HCT116 (cell line): ENCODE measurements around the gene XYLT2. TPM values are rescaled to one million over a fixed set of nuclear protein-coding genes. Genes with fewer than 3 reads are reported as not detected.

ENCODE experiments used
- ATAC-seq: fragments of 200-7000 bp; cut with Tn5 transposase; 2 replicates; pipeline ENCODE4 v1.9.1; 2020; ENCODE audit warnings: mild to moderate bottlenecking, moderate library complexity
- BruUV-seq: library from RNA; stranded (reverse); fragments of 400-500 nt; replicated peaks from 2 replicates; lab custom pipeline; 2021; lab: Mats Ljungman, UMichigan
- CTCF ChIA-PET: fragments of 300-600 bp; sonication (Branson Sonifier 250); formaldehyde crosslinking; loops from one replicate; lab custom pipeline; 2021; ENCODE audit warnings: antibody characterized with exemption; lab: Charles Lee
- POLR2A ChIA-PET: fragments of 300-600, 350-600 bp; sonication (Branson Sonifier 250); formaldehyde crosslinking; loops from one replicate; lab custom pipeline; 2021; ENCODE audit warnings: antibody characterized with exemption; lab: Charles Lee
- RAD21 ChIA-PET, 2 experiments: fragments of 300-600 bp; sonication (Branson Sonifier 250); formaldehyde crosslinking; loops; one replicate each; lab custom pipeline; 2023; ENCODE audit warnings: low total read pairs in 2 of 2; ENCODE audit not compliant: uncharacterized antibody in 2 of 2, unreplicated experiment in 2 of 2, low non-redundant PET in 1 of 2; lab: Charles Lee
- DNase-seq: peaks from one replicate; pipeline ENCODE4 v3.0.0-alpha.2; 2010; ENCODE audit warnings: low read depth, low spot score
- H2AFZ ChIP-seq: fragments of 200-600 bp; shearing (Covaris generic), sonication (generic); 2 replicates; pipeline ENCODE4 v1.6.1; 2017; ENCODE audit warnings: low read depth, mixed run types, mixed read lengths, antibody characterized with exemption, low read length; ENCODE audit not compliant: poor library complexity, severe bottlenecking
- H3K27ac ChIP-seq: 2 replicates; pipeline ENCODE4 v1.5.1; 2012; ENCODE audit warnings: low read depth, low read length
- H3K27me3 ChIP-seq: fragments of 200-600 bp; sonication (generic); 2 replicates; pipeline ENCODE4 v1.6.1; 2016; ENCODE audit warnings: mixed run types, low read length, mixed read lengths; ENCODE audit not compliant: insufficient read depth
- H3K36me3 ChIP-seq, 2 experiments: fragments of 200-500 bp in 1 of 2; fragments of 200-600 bp in 1 of 2; sonication (Bioruptor generic) in 1 of 2; sonication (generic) in 1 of 2; 2 replicates each; pipeline versions ENCODE4 v1.5.1 to v1.6.1; 2014 to 2016; ENCODE audit warnings: low read length in 2 of 2, inconsistent platforms in 1 of 2, mixed read lengths in 1 of 2, mixed run types in 1 of 2; ENCODE audit not compliant: insufficient read depth in 2 of 2, control insufficient read depth in 1 of 2
- H3K4me1 ChIP-seq, 2 experiments: fragments of 200-600 bp in 1 of 2; sonication (generic) in 1 of 2; 2 replicates each; pipeline versions ENCODE4 v1.5.1 to v1.6.1; 2012 to 2017; ENCODE audit warnings: low read length in 2 of 2, inconsistent platforms in 1 of 2, mild to moderate bottlenecking in 1 of 2, mixed read lengths in 1 of 2, mixed run types in 1 of 2, moderate library complexity in 1 of 2; ENCODE audit not compliant: insufficient read depth in 2 of 2, control insufficient read depth in 1 of 2
- H3K4me2 ChIP-seq: fragments of 200-600 bp; sonication (generic); 2 replicates; pipeline ENCODE4 v1.6.1; 2017; ENCODE audit warnings: mixed run types, low read length, mixed read lengths
- H3K4me3 ChIP-seq, 2 experiments: fragments of 200-600 bp in 1 of 2; sonication (generic) in 1 of 2; replicated peaks in 1 of 2; 2 replicates each; pipeline ENCODE4 v1.5.1; 2011 to 2016; ENCODE audit warnings: low read length in 2 of 2, control low read depth in 1 of 2, low read depth in 1 of 2, mild to moderate bottlenecking in 1 of 2, mixed read lengths in 1 of 2, mixed run types in 1 of 2
- H3K79me2 ChIP-seq: fragments of 200-600 bp; sonication (generic); 2 replicates; pipeline ENCODE4 v1.6.1; 2017; ENCODE audit warnings: mild to moderate bottlenecking, mixed run types, low read length, moderate library complexity, mixed read lengths; ENCODE audit not compliant: insufficient read depth
- H3K9ac ChIP-seq: fragments of 200-600 bp; sonication (generic); 2 replicates; pipeline ENCODE4 v1.6.1; 2016; ENCODE audit warnings: low read length, mixed read lengths
- H3K9me2 ChIP-seq: fragments of 200-600 bp; sonication (generic), shearing (Covaris generic); 2 replicates; pipeline ENCODE4 v1.6.1; 2017; ENCODE audit warnings: mixed run types, mild to moderate bottlenecking, moderate library complexity; ENCODE audit not compliant: insufficient read depth
- H3K9me3 ChIP-seq, 2 experiments: fragments of 200-500 bp in 1 of 2; fragments of 200-600 bp in 1 of 2; sonication (Bioruptor generic) in 1 of 2; sonication (generic) in 1 of 2; 2 replicates each; pipeline ENCODE4 v1.6.1; 2014 to 2017; ENCODE audit warnings: low read length in 2 of 2, mixed read lengths in 2 of 2, inconsistent platforms in 1 of 2, low read depth in 1 of 2, mild to moderate bottlenecking in 1 of 2, mixed run types in 1 of 2, moderate library complexity in 1 of 2; ENCODE audit not compliant: control insufficient read depth in 1 of 2, insufficient read depth in 1 of 2
- H4K20me1 ChIP-seq: fragments of 200-600 bp; sonication (generic), shearing (Covaris generic); 2 replicates; pipeline ENCODE4 v1.6.1; 2017; ENCODE audit warnings: mixed run types, mild to moderate bottlenecking, moderate library complexity; ENCODE audit not compliant: insufficient read depth
- CBX3 ChIP-seq: IDR thresholded peaks from 2 replicates; pipeline ENCODE4 v1.6.1; 2012; ENCODE audit warnings: low read depth
- CEBPB ChIP-seq: IDR thresholded peaks from 2 replicates; pipeline ENCODE4 v1.6.1; 2012; ENCODE audit warnings: low read depth
- ELF1 ChIP-seq: IDR thresholded peaks from 2 replicates; pipeline ENCODE4 v1.6.1; 2012; ENCODE audit warnings: low read depth, borderline replicate concordance
- EZH2 ChIP-seq: fragments of 200-600 bp; sonication (generic); IDR thresholded peaks from 2 replicates; pipeline ENCODE4 v1.6.1; 2017; ENCODE audit warnings: antibody characterized with exemption, mixed run types
- FOSL1 ChIP-seq: IDR thresholded peaks from 2 replicates; pipeline ENCODE4 v1.6.1; 2012; ENCODE audit warnings: low read depth
- POLR2A ChIP-seq: IDR thresholded peaks from 2 replicates; pipeline ENCODE4 v1.7.0; 2011; ENCODE audit warnings: borderline replicate concordance; ENCODE audit not compliant: insufficient read depth, insufficient read length; ENCODE audit errors: extremely low read depth
- POLR2AphosphoS5 ChIP-seq: IDR thresholded peaks from 2 replicates; pipeline ENCODE4 v1.6.1; 2011; ENCODE audit warnings: mild to moderate bottlenecking, low read depth, low read length, moderate library complexity
- RAD21 ChIP-seq: IDR thresholded peaks from 2 replicates; pipeline ENCODE4 v1.6.1; 2012; ENCODE audit warnings: low read depth, mild to moderate bottlenecking
- SIN3A ChIP-seq: IDR thresholded peaks from 2 replicates; pipeline ENCODE4 v1.6.1; 2012; ENCODE audit warnings: low read depth
- SRF ChIP-seq: IDR thresholded peaks from 2 replicates; pipeline ENCODE4 v1.6.1; 2012; ENCODE audit warnings: low read depth
- TCF7L2 ChIP-seq: IDR thresholded peaks from 2 replicates; pipeline ENCODE4 v1.7.0; 2011; ENCODE audit warnings: borderline replicate concordance, inconsistent platforms; ENCODE audit not compliant: insufficient read depth, insufficient read length; ENCODE audit errors: extremely low read depth
- YY1 ChIP-seq: IDR thresholded peaks from 2 replicates; pipeline ENCODE4 v1.6.1; 2011; ENCODE audit warnings: low read length, low read depth, moderate library complexity, mild to moderate bottlenecking; ENCODE audit not compliant: insufficient replicate concordance; ENCODE audit errors: extremely low read depth
- ZFX ChIP-seq: fragments of 450-650 bp; IDR thresholded peaks from 2 replicates; pipeline ENCODE4 v1.6.1; 2017
- ZNF274 ChIP-seq: fragments of 200-500 bp; sonication (Bioruptor generic); IDR thresholded peaks from 2 replicates; pipeline ENCODE4 v1.6.1; 2014; ENCODE audit warnings: mild to moderate bottlenecking, low read depth, low read length, inconsistent platforms
- intact Hi-C: fragments of 100-400 bp; cut with micrococcal nuclease; formaldehyde crosslinking; loops from 2 replicates; pipeline ENCODE4 v1.10.0; 2022
- total RNA-seq: library from RNA; stranded (reverse); gene quantifications from one replicate; pipeline ENCODE4 v1.2.1, GENCODE V29; 2021; ENCODE audit not compliant: unreplicated experiment
- TF ChIP-seq, protein P1 (sequence below): IDR thresholded peaks from 2 replicates; pipeline ENCODE4 v1.6.1; 2011; ENCODE audit warnings: mild to moderate bottlenecking, low read length, moderate library complexity; ENCODE audit not compliant: insufficient replicate concordance; ENCODE audit errors: extremely low read depth
- TF ChIP-seq, protein P2 (sequence below), 3 experiments: fragments of 200-600 bp in 1 of 3; sonication (generic) in 1 of 3; IDR thresholded peaks in 2 of 3; conservative IDR thresholded peaks in 1 of 3; 2 replicates each; pipeline ENCODE4 v1.5.1; 2012 to 2017; ENCODE audit warnings: low read depth in 2 of 3, low read length in 2 of 3, antibody characterized with exemption in 1 of 3, borderline replicate concordance in 1 of 3, control low read depth in 1 of 3, mild to moderate bottlenecking in 1 of 3, mixed read lengths in 1 of 3, mixed run types in 1 of 3, moderate library complexity in 1 of 3; ENCODE audit not compliant: insufficient read depth in 1 of 3
- TF ChIP-seq, protein P3 (sequence below): IDR thresholded peaks from 2 replicates; pipeline ENCODE4 v1.6.1; 2012; ENCODE audit warnings: low read depth
- TF ChIP-seq, protein P4 (sequence below): IDR thresholded peaks from 2 replicates; pipeline ENCODE4 v1.6.1; 2012
- TF ChIP-seq, protein P5 (sequence below): IDR thresholded peaks from 2 replicates; pipeline ENCODE4 v1.6.1; 2012

Gene XYLT2
- total RNA-seq, 1 experiment from 2014 or later, result 37.5 TPM

DNA sequence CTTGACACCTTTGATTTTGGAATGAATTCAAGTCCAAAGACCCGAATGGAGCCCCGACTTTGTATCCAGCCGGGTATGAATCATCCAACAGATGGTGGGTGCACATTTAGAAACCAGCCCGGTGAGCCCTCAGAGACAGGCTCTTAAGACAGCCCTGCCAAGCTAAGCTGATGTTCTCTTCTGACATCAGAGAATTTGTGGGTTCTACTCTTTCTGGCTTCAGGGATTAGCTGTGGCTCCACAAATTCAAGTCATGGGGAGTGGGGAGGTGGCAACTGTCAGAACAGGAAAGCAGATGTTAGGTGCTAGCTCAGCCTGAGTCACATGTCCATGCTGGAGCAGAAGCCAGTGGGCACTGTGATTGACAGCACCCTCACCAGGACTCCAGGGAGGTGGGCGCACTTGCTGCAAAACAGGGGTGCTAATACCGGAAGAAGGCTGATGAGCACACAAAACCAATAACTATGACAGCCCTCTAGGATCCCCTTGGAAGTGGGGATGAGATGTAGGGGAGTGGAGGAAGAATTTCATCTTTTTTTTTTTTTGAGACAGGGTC lies 31.4 kb upstream of the XYLT2 start:
- Histone ChIP-seq H3K4me3 (no peak overlapping the region), H3K27ac (no peak overlapping the region), H3K4me2 (no peak overlapping the region), H3K36me3 (no peaks in the 10 kb centered on the region), H3K9me2 (no peaks in the 10 kb centered on the region), H3K4me1 (no peaks in the 10 kb centered on the region), H3K79me2 (no peaks in the 10 kb centered on the region), H3K9ac (no peak overlapping the region), H3K27me3 (no peaks in the 10 kb centered on the region; the same call in 1 of the 2 replicates), H4K20me1 (no peaks in the 10 kb centered on the region), H3K9me3 (no peaks in the 10 kb centered on the region), H2AFZ (no peak overlapping the region)
- ChIA-PET CTCF (no interaction called here), RAD21 (no interaction called here), POLR2A (no interaction called here)
- DNase-seq, result no peak
- intact Hi-C loops, result no loop called here
- no TSS peak for BruUV-seq
- TF ChIP-seq, protein P1, sequence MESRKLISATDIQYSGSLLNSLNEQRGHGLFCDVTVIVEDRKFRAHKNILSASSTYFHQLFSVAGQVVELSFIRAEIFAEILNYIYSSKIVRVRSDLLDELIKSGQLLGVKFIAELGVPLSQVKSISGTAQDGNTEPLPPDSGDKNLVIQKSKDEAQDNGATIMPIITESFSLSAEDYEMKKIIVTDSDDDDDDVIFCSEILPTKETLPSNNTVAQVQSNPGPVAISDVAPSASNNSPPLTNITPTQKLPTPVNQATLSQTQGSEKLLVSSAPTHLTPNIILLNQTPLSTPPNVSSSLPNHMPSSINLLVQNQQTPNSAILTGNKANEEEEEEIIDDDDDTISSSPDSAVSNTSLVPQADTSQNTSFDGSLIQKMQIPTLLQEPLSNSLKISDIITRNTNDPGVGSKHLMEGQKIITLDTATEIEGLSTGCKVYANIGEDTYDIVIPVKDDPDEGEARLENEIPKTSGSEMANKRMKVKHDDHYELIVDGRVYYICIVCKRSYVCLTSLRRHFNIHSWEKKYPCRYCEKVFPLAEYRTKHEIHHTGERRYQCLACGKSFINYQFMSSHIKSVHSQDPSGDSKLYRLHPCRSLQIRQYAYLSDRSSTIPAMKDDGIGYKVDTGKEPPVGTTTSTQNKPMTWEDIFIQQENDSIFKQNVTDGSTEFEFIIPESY, result no peak
- TF ChIP-seq, protein P2, sequence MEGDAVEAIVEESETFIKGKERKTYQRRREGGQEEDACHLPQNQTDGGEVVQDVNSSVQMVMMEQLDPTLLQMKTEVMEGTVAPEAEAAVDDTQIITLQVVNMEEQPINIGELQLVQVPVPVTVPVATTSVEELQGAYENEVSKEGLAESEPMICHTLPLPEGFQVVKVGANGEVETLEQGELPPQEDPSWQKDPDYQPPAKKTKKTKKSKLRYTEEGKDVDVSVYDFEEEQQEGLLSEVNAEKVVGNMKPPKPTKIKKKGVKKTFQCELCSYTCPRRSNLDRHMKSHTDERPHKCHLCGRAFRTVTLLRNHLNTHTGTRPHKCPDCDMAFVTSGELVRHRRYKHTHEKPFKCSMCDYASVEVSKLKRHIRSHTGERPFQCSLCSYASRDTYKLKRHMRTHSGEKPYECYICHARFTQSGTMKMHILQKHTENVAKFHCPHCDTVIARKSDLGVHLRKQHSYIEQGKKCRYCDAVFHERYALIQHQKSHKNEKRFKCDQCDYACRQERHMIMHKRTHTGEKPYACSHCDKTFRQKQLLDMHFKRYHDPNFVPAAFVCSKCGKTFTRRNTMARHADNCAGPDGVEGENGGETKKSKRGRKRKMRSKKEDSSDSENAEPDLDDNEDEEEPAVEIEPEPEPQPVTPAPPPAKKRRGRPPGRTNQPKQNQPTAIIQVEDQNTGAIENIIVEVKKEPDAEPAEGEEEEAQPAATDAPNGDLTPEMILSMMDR (IDR thresholded peaks at IDR 0.05 in 2 of 3, conservative IDR thresholded peaks at IDR 0.05 in 1 of 3; ENCODE audit: borderline replicate concordance in 1 of 3, insufficient read depth in 1 of 3, low read depth in 2 of 3, low read length in 2 of 3), result no peak
- TF ChIP-seq ELF1 (no peak), POLR2AphosphoS5 (no peak), FOSL1 (no peak), CBX3 (no peak), ZNF274 (no peak), TCF7L2 (no peak), SRF (no peak), RAD21 (no peak), YY1 (no peak), EZH2 (no peak), SIN3A (no peak), ZFX (no peak), CEBPB (no peak), POLR2A (no peak)
- TF ChIP-seq, protein P3, sequence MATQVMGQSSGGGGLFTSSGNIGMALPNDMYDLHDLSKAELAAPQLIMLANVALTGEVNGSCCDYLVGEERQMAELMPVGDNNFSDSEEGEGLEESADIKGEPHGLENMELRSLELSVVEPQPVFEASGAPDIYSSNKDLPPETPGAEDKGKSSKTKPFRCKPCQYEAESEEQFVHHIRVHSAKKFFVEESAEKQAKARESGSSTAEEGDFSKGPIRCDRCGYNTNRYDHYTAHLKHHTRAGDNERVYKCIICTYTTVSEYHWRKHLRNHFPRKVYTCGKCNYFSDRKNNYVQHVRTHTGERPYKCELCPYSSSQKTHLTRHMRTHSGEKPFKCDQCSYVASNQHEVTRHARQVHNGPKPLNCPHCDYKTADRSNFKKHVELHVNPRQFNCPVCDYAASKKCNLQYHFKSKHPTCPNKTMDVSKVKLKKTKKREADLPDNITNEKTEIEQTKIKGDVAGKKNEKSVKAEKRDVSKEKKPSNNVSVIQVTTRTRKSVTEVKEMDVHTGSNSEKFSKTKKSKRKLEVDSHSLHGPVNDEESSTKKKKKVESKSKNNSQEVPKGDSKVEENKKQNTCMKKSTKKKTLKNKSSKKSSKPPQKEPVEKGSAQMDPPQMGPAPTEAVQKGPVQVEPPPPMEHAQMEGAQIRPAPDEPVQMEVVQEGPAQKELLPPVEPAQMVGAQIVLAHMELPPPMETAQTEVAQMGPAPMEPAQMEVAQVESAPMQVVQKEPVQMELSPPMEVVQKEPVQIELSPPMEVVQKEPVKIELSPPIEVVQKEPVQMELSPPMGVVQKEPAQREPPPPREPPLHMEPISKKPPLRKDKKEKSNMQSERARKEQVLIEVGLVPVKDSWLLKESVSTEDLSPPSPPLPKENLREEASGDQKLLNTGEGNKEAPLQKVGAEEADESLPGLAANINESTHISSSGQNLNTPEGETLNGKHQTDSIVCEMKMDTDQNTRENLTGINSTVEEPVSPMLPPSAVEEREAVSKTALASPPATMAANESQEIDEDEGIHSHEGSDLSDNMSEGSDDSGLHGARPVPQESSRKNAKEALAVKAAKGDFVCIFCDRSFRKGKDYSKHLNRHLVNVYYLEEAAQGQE, result no peak
- TF ChIP-seq, protein P4, sequence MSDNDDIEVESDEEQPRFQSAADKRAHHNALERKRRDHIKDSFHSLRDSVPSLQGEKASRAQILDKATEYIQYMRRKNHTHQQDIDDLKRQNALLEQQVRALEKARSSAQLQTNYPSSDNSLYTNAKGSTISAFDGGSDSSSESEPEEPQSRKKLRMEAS, result no peak
- TF ChIP-seq, protein P5, sequence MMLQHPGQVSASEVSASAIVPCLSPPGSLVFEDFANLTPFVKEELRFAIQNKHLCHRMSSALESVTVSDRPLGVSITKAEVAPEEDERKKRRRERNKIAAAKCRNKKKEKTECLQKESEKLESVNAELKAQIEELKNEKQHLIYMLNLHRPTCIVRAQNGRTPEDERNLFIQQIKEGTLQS, result no peak
- no peak for ATAC-seq
